ENCODE results near the gene GNA14. TPM values are rescaled to one million over a fixed set of nuclear protein-coding genes. Genes with fewer than 3 reads are reported as not detected.
"Not testable (repeated sequence)": the region's sequence is repeated elsewhere in the genome, so short reads cannot be mapped to it uniquely, and the experiment has no call there.

The GNA14 gene
- total RNA-seq, 3 donors from 2014 or later, result 0.11 TPM; not detected in 1

DNA sequence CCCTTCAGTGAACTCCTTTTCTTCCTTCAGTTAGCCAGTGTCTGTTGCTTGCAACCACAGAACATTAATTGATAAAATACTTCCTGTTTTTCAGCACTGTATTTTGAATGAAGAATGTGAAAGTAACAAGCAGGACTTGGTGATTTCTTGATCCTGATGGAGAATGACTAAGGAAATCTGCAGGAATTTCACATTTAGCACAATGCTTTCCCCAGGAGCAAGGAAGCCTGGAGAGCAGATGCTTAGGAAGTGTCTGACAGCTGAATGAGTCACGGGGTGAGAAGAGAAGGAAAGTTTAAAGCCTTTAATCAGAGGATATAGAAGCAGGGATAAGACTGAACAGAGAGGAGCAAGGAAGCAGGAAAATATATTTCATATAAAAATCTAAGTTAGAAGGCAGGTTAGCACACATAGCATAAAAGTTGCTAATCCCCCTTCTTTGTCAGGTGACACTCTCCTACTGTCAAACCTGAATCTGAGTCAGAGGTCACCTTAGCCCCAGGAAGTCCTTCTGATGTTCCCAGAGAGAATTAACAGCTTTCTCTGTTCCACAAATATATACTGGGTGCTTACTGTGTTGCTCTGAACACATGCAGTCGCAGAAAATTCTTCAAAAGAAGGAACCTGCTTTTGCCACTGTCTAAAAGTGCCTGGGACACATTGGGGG, 59.7 kb downstream of the GNA14 start:
- Mint-ChIP-seq H3K9me3 (no peaks in the 10 kb centered on the region), H3K36me3 (ENCODE audit: insufficient read depth) (no peaks in the 10 kb centered on the region), H3K4me1 (ENCODE audit: low read depth) (peaks cover 2% of the 10 kb centered on the region), H3K27me3 (ENCODE audit: low read depth) (peaks cover 2% of the 10 kb centered on the region), H3K4me3 (no peak overlapping the region)
- ATAC-seq (no peak), DNase-seq (no peak)

DNA sequence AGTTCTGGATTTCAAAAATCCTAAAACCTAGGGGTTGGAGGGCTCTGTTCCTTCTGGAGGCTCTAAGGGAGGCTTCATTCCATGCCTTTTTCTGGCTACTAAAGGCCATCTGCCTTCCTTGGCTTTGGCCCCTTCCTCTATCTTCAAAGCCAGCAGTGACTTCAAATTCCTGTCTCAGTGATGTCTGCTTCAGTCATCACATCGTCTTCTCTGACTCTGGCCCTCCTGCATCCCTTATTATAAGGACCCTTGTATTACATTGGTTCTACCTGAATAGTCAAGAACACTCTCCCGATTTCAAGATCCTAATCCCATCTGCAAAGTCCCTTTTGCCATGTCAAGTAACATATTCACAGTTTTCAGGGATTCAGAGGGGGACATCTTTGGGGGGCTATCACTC, 60.3 kb downstream of the GNA14 start:
- H3K9me3 Mint-ChIP-seq, result no peaks in the 10 kb centered on the region
- H3K36me3 Mint-ChIP-seq (ENCODE audit: insufficient read depth), result no peaks in the 10 kb centered on the region
- no peak overlapping the region for H3K4me3 Mint-ChIP-seq
- ATAC-seq (no peak), DNase-seq (no peak)
- H3K4me1 Mint-ChIP-seq (ENCODE audit: low read depth), result peaks cover 2% of the 10 kb centered on the region
- peaks cover 2% of the 10 kb centered on the region for H3K27me3 Mint-ChIP-seq (ENCODE audit: low read depth)

DNA sequence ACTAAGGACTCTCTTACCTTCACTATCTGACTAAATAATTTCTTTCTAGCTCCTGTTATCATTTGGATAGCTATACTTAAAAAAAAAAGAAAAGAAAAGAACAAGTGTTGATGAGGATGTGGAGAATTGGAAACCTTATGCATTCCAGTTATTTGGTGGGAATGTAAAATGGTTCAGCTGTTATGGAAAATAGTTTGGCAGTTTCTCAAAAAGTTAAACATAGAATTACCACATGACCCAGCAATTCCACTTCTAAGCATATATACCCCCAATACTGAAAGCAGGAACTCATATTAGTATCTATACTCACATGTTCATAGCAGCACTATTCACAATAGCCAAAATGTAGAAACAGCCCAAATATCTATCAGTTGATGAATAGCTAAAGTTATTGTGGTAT, 61.1 kb downstream of the GNA14 start:
- no peaks in the 10 kb centered on the region for H3K9me3 Mint-ChIP-seq

DNA sequence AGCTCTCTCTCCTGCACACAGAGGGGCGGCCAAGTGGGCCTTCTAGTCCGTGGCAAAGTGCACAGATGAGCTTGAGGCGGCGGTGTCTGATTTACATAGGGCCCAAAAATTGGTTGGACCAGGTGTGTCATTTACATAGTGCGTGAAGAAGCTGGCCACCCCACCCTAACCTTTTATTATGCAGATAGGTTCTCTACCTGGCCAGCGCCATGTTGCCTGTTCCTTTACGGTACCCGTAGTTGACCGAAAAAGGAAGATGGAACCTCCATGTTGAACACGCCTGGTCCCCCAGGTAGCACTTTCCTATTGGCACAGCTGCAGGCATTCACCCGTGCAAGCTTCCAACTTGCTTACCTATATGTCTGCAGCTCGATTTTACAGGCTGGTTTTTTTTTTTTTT, 61.5 kb downstream of the GNA14 start:
- H3K4me1 Mint-ChIP-seq (ENCODE audit: low read depth), result peaks cover 2% of the 10 kb centered on the region
- no peaks in the 10 kb centered on the region for H3K9me3 Mint-ChIP-seq
- DNase-seq (no peak), ATAC-seq (no peak)
- no peaks in the 10 kb centered on the region for H3K36me3 Mint-ChIP-seq (ENCODE audit: insufficient read depth)
- H3K4me3 Mint-ChIP-seq, result no peak overlapping the region
- peaks cover 2% of the 10 kb centered on the region for H3K27me3 Mint-ChIP-seq (ENCODE audit: low read depth)

More for the DNA sequence above, 61.1 kb downstream of the GNA14 start:
- H3K27me3 Mint-ChIP-seq (ENCODE audit: low read depth), result peaks cover 2% of the 10 kb centered on the region
- no peak for DNase-seq
- no peak for ATAC-seq
- no peaks in the 10 kb centered on the region for H3K36me3 Mint-ChIP-seq (ENCODE audit: insufficient read depth)
- H3K4me3 Mint-ChIP-seq, result no peak overlapping the region
- H3K4me1 Mint-ChIP-seq (ENCODE audit: low read depth), result peaks cover 2% of the 10 kb centered on the region

DNA sequence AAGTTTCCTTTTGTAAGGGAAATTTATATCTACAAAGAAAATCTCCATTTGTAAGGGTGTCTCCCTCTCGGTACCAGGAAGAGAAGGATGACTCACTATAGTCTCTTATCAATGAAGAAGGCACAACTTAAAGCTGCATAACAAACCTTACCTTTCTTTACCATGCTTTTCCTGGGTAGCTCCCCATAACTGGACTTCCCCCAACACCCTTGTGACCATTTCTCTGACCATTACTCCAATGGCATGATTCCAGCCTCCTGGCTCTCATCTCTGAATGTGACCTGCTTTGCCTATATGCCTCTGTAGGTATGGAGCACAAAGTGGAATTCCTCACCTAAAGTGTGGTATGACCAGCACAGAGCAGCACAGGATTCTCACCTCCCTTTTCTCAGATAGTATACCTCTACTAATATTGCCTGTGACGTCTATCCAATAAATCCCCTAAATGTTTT, 62.8 kb downstream of the GNA14 start:
- no peak for DNase-seq
- H3K9me3 Mint-ChIP-seq, result no peaks in the 10 kb centered on the region
- H3K4me1 Mint-ChIP-seq (ENCODE audit: low read depth), result peaks cover 2% of the 10 kb centered on the region
- H3K4me3 Mint-ChIP-seq, result no peak overlapping the region
- ATAC-seq, result no peak
- peaks cover 5% of the 10 kb centered on the region for H3K27me3 Mint-ChIP-seq (ENCODE audit: low read depth)
- no peaks in the 10 kb centered on the region for H3K36me3 Mint-ChIP-seq (ENCODE audit: insufficient read depth)

DNA sequence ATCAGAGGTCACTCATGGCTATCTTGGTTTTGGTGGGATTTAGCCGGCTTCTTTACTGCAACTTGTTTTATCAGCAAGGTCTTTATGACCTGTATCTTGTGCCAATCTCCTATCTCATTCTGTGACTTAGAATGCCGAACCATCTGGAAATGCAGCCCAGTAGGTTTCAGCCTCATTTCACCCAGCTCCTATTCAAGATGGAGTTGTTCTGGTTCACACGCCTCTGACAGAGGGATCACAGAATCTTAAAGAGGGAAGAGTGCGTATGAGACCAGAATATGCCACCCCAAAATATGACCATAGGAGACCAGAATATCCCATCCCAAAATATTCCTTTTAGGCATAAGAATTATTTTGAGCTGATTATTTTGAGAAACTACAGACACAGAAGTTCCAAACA, 63.2 kb downstream of the GNA14 start:
- H3K4me1 Mint-ChIP-seq (ENCODE audit: low read depth); H3K27me3 Mint-ChIP-seq (ENCODE audit: low read depth); DNase-seq; ATAC-seq; H3K9me3 Mint-ChIP-seq; H3K36me3 Mint-ChIP-seq (ENCODE audit: insufficient read depth); H3K4me3 Mint-ChIP-seq: not testable (repeated sequence)

DNA sequence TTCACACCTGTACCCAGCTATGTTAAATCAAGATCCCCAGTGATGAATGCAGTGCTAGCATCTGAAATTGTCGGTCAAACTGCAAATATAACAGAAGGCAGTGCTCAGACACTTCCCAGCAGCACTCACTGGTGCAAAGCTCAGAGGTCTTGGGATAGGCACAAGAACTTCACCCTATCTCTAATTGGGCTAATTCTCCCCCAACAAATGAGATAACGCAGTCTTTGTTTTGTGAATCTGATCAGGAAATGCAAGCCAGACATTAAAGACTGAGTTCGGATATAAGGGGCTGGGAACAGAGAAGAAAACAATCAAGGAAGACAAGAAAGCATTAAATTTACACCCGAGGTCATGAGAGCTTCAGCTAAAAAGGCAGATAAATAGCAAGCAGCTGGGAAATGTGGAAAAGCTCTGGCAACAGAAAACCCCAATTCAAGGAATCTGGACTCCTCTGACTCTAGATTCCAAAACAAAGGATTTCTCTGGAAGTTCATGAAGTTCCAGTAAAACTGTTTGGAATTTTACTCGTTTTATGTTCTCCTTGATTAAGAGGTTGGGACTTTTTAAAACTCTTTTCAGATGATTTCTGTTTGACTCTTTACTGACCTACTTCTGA, 65.1 kb downstream of the GNA14 start:
- Mint-ChIP-seq H3K36me3 (ENCODE audit: insufficient read depth) (no peaks in the 10 kb centered on the region), H3K9me3 (no peaks in the 10 kb centered on the region), H3K27me3 (ENCODE audit: low read depth) (peaks cover 5% of the 10 kb centered on the region), H3K4me3 (no peak overlapping the region), H3K4me1 (ENCODE audit: low read depth) (no peaks in the 10 kb centered on the region)
- DNase-seq, result no peak
- no peak for ATAC-seq

DNA sequence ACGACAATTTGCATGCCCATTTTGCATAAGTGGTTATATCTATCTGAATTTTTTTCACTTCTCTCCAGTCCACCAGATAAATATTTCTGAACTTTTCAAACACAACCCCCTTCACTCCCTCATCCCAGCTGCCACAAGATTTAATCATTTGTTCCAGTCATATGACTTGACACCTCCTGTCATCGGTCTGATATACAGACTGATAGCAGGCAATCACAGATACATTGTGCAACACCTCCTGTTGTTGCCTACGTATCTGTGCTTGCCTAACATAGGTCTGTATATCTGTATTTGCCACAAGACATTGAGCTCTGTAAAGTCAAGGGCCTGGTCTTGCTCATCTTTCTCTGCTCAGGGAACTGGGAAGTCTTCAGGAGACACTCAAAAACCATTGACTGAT, 65.6 kb downstream of the GNA14 start:
- Mint-ChIP-seq H3K4me3 (no peak overlapping the region), H3K9me3 (no peaks in the 10 kb centered on the region), H3K4me1 (ENCODE audit: low read depth) (no peaks in the 10 kb centered on the region), H3K27me3 (ENCODE audit: low read depth) (peaks cover 5% of the 10 kb centered on the region), H3K36me3 (ENCODE audit: insufficient read depth) (no peaks in the 10 kb centered on the region)
- ATAC-seq, result no peak
- DNase-seq, result no peak

DNA sequence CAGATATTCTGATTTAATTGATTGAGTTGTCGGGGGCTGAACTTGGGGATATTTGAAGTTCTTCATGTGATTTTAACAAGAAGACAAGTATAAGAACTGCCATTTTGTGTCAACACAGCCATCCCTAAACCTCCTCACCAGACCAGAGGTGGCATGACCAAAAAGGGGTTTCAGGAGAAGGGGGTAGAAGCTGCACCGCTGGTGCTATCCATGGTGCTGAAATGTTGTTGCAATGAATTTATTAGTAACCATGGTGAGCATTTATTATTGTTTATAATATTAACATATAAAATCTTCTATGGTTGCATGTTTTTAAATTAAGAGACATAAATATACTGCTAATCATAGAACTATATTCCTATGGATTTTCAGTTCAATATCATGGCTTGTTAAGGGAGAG, 72.3 kb downstream of the GNA14 start:
- no peak overlapping the region for H3K4me3 Mint-ChIP-seq
- H3K9me3 Mint-ChIP-seq, result no peaks in the 10 kb centered on the region
- no peak for ATAC-seq
- peaks cover 5% of the 10 kb centered on the region for H3K27me3 Mint-ChIP-seq (ENCODE audit: low read depth)
- no peaks in the 10 kb centered on the region for H3K4me1 Mint-ChIP-seq (ENCODE audit: low read depth)
- H3K36me3 Mint-ChIP-seq (ENCODE audit: insufficient read depth), result no peaks in the 10 kb centered on the region
- no peak for DNase-seq

DNA sequence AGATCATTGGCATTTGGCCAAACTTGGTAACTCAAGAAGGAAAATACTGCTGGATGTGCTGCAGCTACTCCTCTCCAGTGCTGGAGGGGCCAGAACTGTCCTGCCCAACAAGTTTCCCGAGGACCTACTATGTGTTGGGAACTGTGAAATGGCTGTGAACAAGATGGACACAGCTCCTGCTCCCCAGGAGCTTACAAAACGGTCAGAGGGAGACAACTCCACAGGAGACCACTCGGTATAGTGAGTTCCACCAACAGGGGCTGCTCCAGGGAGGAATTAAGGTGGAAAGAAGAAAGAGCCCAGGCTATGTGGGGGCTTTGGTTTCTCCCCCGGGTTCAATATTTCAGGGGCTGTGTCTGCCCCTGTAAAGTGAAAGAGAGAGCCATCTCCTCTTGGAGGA, 78.8 kb downstream of the GNA14 start:
- Mint-ChIP-seq H3K4me1 (ENCODE audit: low read depth) (no peaks in the 10 kb centered on the region), H3K36me3 (ENCODE audit: insufficient read depth) (no peaks in the 10 kb centered on the region), H3K27me3 (ENCODE audit: low read depth) (peaks cover 3% of the 10 kb centered on the region), H3K4me3 (no peak overlapping the region), H3K9me3 (no peaks in the 10 kb centered on the region)
- ATAC-seq (no peak), DNase-seq (no peak)

DNA sequence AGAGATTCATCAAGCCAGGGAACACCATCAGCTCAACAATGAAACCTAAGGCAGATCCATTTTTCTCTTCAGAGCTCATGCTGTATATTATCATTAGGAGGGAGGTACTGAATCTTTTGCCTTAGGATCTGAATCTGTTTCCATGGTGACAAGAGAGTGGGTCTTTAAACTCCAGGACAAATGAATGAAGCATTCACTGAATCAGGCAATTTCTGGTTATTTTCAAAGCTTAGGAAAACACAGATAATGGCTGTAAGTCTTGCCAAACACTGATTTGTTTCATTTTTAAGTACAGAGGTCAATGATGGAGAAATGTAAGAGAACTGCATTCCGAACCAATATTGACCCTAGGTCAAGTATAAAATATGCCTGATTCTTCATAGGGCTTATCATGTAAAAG, 84.9 kb downstream of the GNA14 start:
- H3K36me3 Mint-ChIP-seq (ENCODE audit: insufficient read depth), result no peaks in the 10 kb centered on the region
- H3K4me3 Mint-ChIP-seq, result no peak overlapping the region
- no peaks in the 10 kb centered on the region for H3K9me3 Mint-ChIP-seq
- DNase-seq (no peak), ATAC-seq (no peak)
- H3K4me1 Mint-ChIP-seq (ENCODE audit: low read depth), result no peaks in the 10 kb centered on the region
- H3K27me3 Mint-ChIP-seq (ENCODE audit: low read depth), result peaks cover 12% of the 10 kb centered on the region

DNA sequence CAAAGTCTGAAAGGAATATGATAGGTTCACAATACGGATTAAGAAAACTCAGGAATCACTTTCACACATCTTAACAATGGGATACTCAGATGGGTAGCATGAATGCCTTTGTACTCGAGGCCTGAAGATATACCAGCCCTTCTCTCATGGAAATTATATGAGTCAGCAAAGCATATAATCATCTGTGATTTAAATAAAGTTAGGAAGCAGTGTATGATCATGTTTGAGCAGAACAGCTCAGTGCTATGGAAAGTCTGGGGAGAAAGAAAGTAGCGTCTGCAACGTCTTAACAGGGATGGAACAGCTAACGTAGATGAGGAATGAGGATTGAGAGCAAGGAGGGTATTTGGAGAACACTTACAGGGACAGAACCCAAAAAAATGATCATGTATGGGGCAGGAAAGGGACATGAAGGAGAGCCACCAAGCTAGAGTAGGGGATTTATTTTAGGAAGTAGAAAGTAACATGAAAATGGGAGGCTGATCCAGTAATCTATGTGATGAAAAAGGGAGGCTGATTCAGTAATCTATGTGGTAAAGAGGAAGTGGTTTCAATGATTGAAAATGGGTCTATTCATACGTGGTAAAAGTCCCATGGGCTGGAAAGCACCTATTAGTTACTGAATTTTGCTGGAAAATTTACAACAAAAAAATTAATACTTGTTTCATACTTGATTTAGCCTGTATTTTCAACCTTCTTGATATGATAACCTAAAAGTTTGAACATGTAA, 85.9 kb downstream of the GNA14 start:
- Mint-ChIP-seq H3K36me3 (ENCODE audit: insufficient read depth) (no peaks in the 10 kb centered on the region), H3K9me3 (no peaks in the 10 kb centered on the region)
- ATAC-seq, result no peak

DNA sequence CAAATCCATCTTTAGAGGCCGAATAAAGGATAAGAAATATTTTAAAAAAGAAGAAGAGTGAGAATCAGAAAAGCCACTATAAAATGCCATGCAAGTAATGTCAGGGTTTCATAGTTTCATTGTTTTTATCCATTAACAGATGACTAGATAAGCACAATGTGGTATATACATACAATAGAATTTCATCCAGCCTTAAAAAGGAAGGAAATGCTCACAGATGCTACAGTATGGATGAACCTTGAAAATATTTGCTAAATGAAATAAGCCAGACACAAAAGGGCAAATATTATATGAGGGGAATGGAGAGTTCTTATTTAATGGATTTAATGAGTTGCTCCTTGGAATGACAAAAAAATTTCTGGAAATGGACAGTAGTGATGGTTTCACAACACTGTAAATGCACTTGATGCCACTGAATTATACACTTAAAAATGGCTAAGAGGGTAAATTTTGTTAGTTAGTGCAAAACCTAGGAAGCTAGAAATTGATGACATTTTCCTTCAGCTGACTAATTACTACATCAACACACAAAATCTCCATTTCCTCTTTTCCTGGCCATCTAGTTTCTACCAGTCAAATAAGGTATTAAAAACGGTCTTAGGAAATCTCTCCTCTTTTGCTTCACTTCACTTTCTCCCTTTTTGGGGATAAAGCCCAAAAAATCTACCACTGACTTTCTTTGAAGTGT, 86.6 kb downstream of the GNA14 start:
- no peak for ATAC-seq
- no peak for DNase-seq
- Mint-ChIP-seq H3K4me3 (no peak overlapping the region), H3K4me1 (ENCODE audit: low read depth) (no peaks in the 10 kb centered on the region), H3K36me3 (ENCODE audit: insufficient read depth) (no peaks in the 10 kb centered on the region), H3K27me3 (ENCODE audit: low read depth) (peaks cover 15% of the 10 kb centered on the region), H3K9me3 (no peaks in the 10 kb centered on the region)

More for the DNA sequence above, 85.9 kb downstream of the GNA14 start:
- Mint-ChIP-seq H3K27me3 (ENCODE audit: low read depth) (peaks cover 12% of the 10 kb centered on the region), H3K4me1 (ENCODE audit: low read depth) (no peaks in the 10 kb centered on the region), H3K4me3 (no peak overlapping the region)
- DNase-seq, result no peak

DNA sequence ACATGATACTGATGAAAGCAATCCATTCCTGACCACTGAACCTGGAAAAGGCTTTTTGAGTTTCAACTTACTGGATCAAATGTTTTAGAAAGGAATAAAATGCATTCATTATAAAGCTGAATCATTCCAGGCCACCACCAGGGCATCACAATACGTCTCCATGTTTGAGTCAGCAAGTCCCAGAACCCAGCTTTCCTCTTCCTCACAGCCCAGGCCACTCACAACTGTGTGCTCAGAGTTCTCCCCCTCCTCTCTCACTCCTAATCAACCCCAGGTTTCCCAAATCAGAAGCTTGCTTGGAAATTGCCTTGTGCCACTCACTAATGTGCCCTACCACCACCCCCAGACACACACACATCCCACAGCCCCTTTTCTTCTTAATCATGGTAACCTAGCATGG, 91.7 kb downstream of the GNA14 start:
- H3K9me3 Mint-ChIP-seq, result no peaks in the 10 kb centered on the region
- no peaks in the 10 kb centered on the region for H3K4me1 Mint-ChIP-seq (ENCODE audit: low read depth)
- H3K27me3 Mint-ChIP-seq (ENCODE audit: low read depth), result peaks cover 13% of the 10 kb centered on the region
- H3K36me3 Mint-ChIP-seq (ENCODE audit: insufficient read depth), result no peaks in the 10 kb centered on the region
- DNase-seq (no peak), ATAC-seq (no peak)
- H3K4me3 Mint-ChIP-seq, result no peak overlapping the region
